Measurements from ENCODE around the gene CFAP43.

The CFAP43 gene

GRCh38 chr10:104090611-104091010 is 141.6 kb downstream of the CFAP43 start:
- DNase-seq (ENCODE audit: low spot score): no peak

- DNase-seq (ENCODE audit: low spot score): no peak
Measured at GRCh38 chr10:104089621-104090020, 142.5 kb downstream of the CFAP43 start.

DNA sequence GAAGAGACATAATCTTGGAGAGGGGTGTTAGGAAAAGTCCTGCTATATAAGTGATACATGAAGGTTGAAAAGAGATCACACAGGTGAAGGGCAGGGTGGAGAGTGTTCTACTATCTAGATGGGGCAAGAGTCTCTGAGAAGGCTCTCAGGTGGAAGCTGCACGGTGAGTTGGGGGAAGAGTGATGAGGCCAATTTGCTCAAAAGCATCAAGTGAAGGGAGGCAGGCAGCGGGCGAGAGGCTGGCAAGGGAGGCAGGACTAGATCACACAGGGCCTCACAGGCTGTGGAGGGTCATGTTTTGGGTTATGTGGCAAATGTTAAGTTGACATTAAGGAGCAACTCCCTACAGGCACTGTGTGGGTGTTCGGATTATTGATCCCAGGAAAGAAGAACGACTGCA is 143.9 kb downstream of the CFAP43 start:
- DNase-seq (ENCODE audit: low spot score): no peak

DNA sequence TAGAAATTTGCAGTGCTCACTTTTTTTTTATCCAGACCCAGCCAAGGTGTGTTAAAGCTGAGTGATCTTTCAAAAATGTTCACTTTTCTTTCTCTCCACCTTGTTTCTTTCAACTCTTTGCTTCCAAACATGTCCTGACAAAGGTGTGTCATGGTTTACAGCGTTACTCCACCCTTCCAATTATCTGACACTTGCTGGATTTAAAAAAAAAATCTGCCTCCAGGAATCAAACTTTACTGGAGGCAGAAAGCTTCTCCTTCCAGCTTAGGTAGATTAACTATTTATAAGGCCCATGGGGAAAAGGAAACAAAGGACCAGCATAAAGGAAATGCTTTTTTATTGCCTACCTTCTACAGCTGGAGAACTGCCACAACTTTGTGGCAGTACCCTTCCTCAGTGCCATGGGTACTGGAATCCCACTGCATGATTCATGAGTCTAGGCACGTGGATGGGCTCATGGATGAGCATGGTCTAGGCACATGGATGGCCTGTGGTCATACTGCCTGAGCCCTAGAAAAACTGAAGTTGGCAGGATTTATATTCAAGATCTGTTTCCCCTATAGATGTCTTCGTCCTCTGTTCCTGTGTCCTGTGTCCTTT is 146.3 kb downstream of the CFAP43 start, which contains the start of gene COL17A1:
Gene COL17A1 (minus strand): TSS at position 80 of the 600 bp plus-strand sequence. CDS start 5,207 bp downstream, outside the sequence.
- DNase-seq (ENCODE audit: low spot score): no peak

DNA sequence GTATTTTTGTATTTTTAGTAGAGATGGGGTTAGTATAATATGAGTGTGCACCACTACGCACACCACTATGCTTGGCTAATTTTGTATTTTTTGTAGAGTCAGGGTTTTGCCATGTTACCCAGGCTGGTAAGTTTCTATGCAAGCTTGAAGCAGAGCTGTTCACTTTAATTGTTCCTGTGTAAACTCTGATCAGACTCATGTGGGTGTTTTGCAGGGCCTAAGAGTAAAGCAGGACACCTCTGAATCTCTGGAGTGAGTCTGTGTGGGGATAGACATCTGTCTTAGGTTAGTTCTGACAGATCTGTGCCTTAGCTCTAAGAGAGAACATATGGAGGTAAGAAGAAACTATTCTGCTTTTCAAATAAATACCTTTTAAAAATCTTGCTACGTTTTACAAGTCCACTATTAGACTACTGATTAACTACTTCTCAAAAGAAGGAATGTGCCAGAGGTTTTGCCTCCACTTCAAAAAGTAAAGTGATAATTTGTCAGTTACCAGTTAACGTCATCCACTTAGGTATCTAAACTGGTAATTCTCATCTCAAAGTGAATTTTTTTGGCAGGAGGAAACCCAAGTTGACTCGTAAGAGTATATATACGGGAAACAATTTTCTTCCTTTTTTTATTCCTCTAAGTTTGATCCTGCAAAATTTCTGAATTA is 147.6 kb downstream of the CFAP43 start:
- DNase-seq (ENCODE audit: low spot score): no peak

- DNase-seq (ENCODE audit: low spot score): no peak
Measured at GRCh38 chr10:104081998-104082397, 150.2 kb downstream of the CFAP43 start.

- DNase-seq (ENCODE audit: low spot score): peak; percentile 33
Measured at GRCh38 chr10:104080762-104081161, 151.4 kb downstream of the CFAP43 start.
